ENCODE results near the gene KIAA0319L.
"Not testable (repeated sequence)": the region's sequence is repeated elsewhere in the genome, so short reads cannot be mapped to it uniquely, and the experiment has no call there.

The KIAA0319L gene

GRCh38 chr1:35477870-35478269, 79.3 kb downstream of the KIAA0319L start:
- DNase-seq: no peak

- no peak for DNase-seq
Measured at GRCh38 chr1:35475856-35476674, 81.1 kb downstream of the KIAA0319L start.

GRCh38 chr1:35475356-35475755, 81.8 kb downstream of the KIAA0319L start:
- DNase-seq: peak; percentile 8

- not testable (repeated sequence) for DNase-seq
Measured at GRCh38 chr1:35473216-35473615, 84.0 kb downstream of the KIAA0319L start.

GRCh38 chr1:35470977-35471613, 86.1 kb downstream of the KIAA0319L start:
- DNase-seq: no peak

GRCh38 chr1:35466120-35466519, 91.1 kb downstream of the KIAA0319L start:
- no peak for DNase-seq

GRCh38 chr1:35463749-35464148, 93.5 kb downstream of the KIAA0319L start:
- DNase-seq: not testable (repeated sequence)

- no peak for DNase-seq
Measured at GRCh38 chr1:35463232-35463631, 94.0 kb downstream of the KIAA0319L start.

- DNase-seq: no peak
Measured at GRCh38 chr1:35461966-35462651, 95.1 kb downstream of the KIAA0319L start.

- no peak for DNase-seq
Measured at GRCh38 chr1:35460796-35461195, 96.4 kb downstream of the KIAA0319L start.

- DNase-seq: peak; percentile 8
Measured at GRCh38 chr1:35454616-35455015, 102.6 kb downstream of the KIAA0319L start.

GRCh38 chr1:35454176-35454575, 103.0 kb downstream of the KIAA0319L start:
- no peak for DNase-seq

- no peak for DNase-seq
Measured at GRCh38 chr1:35453031-35453430, 104.2 kb downstream of the KIAA0319L start.

- DNase-seq: peak; percentile 52
Measured at GRCh38 chr1:35452106-35452774, 105.0 kb downstream of the KIAA0319L start.

- DNase-seq: peak; percentile 74
Measured at GRCh38 chr1:35451125-35451528, 106.1 kb downstream of the KIAA0319L start.

- DNase-seq: peak; percentile 86
Measured at GRCh38 chr1:35449334-35450008, 107.7 kb downstream of the KIAA0319L start.

GRCh38 chr1:35448344-35448801, 108.8 kb downstream of the KIAA0319L start:
- peak; percentile 93 for DNase-seq

GRCh38 chr1:35447278-35447677, 109.9 kb downstream of the KIAA0319L start:
- no peak for DNase-seq

GRCh38 chr1:35444519-35444774, 112.8 kb downstream of the KIAA0319L start:
- DNase-seq: no peak

GRCh38 chr1:35443768-35444518, 113.3 kb downstream of the KIAA0319L start:
- peak; percentile 20 for DNase-seq

GRCh38 chr1:35442734-35443133, 114.5 kb downstream of the KIAA0319L start:
- no peak for DNase-seq
